ENCODE results near the gene GLB1L2.

GLB1L2 gene

DNA sequence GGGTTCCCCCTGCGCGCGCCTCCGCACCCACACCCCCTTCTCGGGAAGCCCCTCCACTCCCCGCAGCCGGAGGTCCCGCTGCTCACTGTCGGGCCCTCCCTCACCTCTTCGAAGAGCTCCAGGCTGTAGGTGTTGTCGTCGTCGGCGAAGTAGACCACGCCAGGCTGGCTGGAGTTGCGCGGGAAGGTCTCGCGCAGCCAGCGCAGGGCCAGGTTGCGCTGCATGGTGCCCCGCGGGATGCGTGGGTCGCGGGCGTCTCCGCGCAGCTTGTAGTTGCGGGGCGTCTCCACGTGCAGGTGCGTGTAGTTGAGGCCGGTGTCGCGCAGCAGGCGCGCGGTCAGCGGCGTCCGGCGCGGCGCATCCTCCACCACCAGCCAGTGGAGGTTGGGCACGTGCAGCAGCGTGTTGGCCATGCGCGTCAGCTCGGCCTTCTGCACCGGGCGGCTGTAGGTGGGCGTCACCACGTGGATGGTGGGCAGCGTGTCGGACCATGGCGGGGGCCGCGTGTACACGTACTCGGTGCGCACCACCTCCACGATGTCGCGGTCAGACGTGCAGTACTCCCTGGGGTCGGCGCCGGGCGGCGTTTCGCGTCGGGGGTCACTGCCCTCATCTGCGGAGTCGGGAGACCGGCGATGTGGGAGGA is 51.9 kb downstream of the GLB1L2 start:
- no peak for TF ChIP-seq TAF1 (IDR thresholded peaks at IDR 0.05; ENCODE audit: borderline replicate concordance, low read depth, low read length)
- TF ChIP-seq POLR2AphosphoS5 (IDR thresholded peaks at IDR 0.05; ENCODE audit: low read depth, low read length) = no peak
- TF ChIP-seq POLR2A (IDR thresholded peaks at IDR 0.05; ENCODE audit: low read depth, low read length) = no peak
- DNase-seq (ENCODE audit: insufficient read length) (no peak), FAIRE-seq (no peak)

- no peak for FAIRE-seq
- TF ChIP-seq POLR2AphosphoS5 (IDR thresholded peaks at IDR 0.05; ENCODE audit: low read depth, low read length) (no peak), POLR2A (IDR thresholded peaks at IDR 0.05; ENCODE audit: low read depth, low read length) (no peak), TAF1 (IDR thresholded peaks at IDR 0.05; ENCODE audit: borderline replicate concordance, low read depth, low read length) (no peak)
Observed at GRCh38 chr11:134384406-134384805, 52.6 kb downstream of the GLB1L2 start.

DNA sequence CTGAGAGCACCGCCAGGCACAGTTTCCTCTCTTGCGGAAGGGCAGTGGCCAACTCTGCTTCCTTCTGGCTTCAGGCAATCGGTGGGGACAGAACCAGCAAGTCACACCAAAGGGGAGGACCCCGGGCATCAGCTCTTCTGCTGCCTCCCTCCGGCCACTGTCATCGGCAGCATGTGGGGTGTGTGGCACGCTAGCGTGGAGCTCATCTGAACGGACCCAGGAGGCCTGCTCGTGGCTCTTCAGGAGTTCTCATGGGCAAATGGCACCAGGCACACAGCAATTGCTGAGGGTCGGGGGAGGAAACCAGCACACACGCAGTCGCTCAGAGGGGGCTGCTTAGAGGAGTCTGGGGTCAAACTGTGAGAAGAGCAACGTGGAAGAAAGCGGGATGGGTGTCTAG is 53.4 kb downstream of the GLB1L2 start:
- FAIRE-seq (no peak), DNase-seq (ENCODE audit: insufficient read length) (no peak)
- TF ChIP-seq POLR2AphosphoS5 (IDR thresholded peaks at IDR 0.05; ENCODE audit: low read depth, low read length) = no peak
- TF ChIP-seq TAF1 (IDR thresholded peaks at IDR 0.05; ENCODE audit: borderline replicate concordance, low read depth, low read length) = no peak

More at GRCh38 chr11:134384406-134384805, 52.6 kb downstream of the GLB1L2 start:
- DNase-seq (ENCODE audit: insufficient read length) = no peak

DNA sequence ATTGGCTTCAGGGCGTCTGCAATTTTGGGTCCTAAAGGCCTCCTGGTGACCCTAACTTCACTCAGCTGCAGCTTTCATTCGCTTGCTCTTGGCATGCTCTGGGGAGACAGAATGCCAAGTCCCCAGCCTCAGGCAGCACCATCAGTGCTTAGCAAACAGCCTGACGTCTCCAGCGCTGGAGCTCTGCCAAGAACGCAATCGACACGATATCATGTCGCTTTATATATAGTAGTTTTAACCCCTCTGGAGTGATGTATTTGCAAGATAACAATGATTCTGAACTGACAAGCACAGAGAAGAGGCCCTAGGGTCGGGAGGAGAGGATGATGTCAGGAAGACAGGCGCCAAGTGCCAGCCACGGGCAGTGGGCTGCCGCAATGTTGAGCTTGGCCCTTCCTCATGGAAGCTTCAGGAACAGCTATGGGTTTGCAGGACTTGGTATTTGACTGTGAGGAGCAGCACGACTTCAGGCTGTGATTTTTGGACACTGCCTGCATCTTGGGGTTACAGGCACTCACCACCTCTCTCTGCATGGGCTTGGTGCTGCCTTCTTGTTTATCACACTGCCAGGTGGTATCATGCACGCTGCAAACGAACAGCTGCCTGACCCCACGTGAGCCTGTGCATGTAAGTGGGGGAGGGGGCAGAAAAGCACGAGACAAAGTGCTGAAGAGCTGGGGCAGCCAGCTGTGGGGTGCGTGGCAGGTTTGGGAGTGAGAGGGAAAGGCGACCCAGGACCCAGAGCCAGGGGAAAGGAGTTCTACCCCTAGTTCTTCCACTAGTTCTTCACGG is 54.2 kb downstream of the GLB1L2 start:
- TF ChIP-seq POLR2AphosphoS5 (IDR thresholded peaks at IDR 0.05; ENCODE audit: low read depth, low read length) (no peak), POLR2A (IDR thresholded peaks at IDR 0.05; ENCODE audit: low read depth, low read length) (no peak), TAF1 (IDR thresholded peaks at IDR 0.05; ENCODE audit: borderline replicate concordance, low read depth, low read length) (no peak)
- no peak for FAIRE-seq
- no peak for DNase-seq (ENCODE audit: insufficient read length)

DNA sequence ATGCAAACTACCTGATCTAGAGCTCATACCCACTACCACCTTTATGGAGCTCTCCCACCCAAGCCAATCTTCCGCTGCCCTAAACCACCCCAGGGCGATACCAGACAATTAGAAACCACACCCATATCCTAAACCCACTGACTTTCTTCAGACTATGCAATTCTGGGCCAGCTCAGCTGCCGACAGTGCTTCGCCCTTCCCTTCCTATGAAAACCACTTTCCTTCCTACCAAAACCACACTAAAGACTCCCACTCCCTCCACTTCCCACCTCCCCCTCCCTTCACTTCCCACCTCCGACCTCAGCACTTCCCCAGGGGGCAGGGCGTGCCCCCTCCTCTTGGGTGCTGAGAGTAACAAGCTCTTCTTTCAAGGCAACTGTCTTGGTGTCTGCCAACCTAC is 55.2 kb downstream of the GLB1L2 start:
- DNase-seq (ENCODE audit: insufficient read length) (no peak), FAIRE-seq (no peak)
- no peak for TF ChIP-seq POLR2AphosphoS5 (IDR thresholded peaks at IDR 0.05; ENCODE audit: low read depth, low read length)
- no peak for TF ChIP-seq POLR2A (IDR thresholded peaks at IDR 0.05; ENCODE audit: low read depth, low read length)
- TF ChIP-seq TAF1 (IDR thresholded peaks at IDR 0.05; ENCODE audit: borderline replicate concordance, low read depth, low read length) = no peak

GRCh38 chr11:134387501-134387900 is 55.7 kb downstream of the GLB1L2 start:
- FAIRE-seq (no peak), DNase-seq (ENCODE audit: insufficient read length) (no peak)
- no peak for TF ChIP-seq TAF1 (IDR thresholded peaks at IDR 0.05; ENCODE audit: borderline replicate concordance, low read depth, low read length)
- no peak for TF ChIP-seq POLR2AphosphoS5 (IDR thresholded peaks at IDR 0.05; ENCODE audit: low read depth, low read length)
- no peak for TF ChIP-seq POLR2A (IDR thresholded peaks at IDR 0.05; ENCODE audit: low read depth, low read length)

DNA sequence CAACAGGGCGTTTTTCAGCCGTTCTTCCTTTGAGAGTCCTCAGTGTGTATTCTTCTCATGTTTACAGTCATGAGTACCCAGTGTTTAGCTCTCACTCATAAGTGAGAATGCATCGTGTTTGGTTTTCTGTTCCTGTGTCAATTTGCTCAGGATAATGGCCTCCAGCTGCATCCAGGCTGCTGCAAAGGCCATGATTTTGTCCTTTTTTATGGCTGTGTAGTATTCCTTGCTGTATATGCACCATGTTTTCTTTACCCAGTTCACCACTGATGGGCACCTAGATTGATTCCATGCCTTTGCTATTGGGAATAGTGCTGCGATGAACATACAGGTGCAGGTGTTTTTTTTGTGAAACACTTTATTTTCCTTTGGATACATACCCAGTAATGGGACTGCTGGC is 56.8 kb downstream of the GLB1L2 start:
- no peak for DNase-seq (ENCODE audit: insufficient read length)
- no peak for FAIRE-seq
- TF ChIP-seq POLR2A (IDR thresholded peaks at IDR 0.05; ENCODE audit: low read depth, low read length) (no peak), TAF1 (IDR thresholded peaks at IDR 0.05; ENCODE audit: borderline replicate concordance, low read depth, low read length) (no peak), POLR2AphosphoS5 (IDR thresholded peaks at IDR 0.05; ENCODE audit: low read depth, low read length) (no peak)

DNA sequence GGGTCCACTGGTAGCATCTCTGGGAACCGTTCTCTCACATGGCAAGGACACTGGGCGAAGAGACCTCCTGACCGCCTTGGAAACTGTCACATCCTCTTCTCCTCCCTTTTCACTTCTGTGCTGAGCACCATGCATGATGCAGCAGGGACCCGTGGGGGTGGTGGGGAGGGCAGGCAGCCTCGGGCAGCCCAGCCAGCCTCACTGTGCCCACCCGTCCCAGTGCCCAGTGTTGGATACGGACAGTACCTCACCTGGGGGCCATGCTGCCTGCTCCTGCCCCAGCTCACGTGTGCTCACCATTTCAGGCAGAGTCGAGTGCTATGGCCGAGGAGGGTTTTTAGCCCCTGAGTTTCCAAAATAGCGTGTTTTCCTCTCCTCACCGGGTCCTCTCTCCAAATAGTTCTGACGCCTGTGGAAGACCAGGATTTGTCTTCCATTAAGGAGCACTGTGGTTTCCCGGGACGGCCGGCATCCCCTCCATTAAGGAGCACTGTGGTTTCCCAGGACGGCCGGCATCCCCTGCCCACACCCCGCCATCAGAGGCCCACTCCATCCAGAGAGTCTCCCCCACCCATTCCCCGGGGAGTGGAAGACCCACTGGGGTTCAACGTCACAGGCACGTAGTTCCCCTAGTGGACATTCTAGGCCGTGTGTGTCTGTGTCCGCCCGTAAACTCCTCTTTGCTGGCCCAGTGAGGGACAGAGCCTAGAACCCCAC is 57.8 kb downstream of the GLB1L2 start:
- FAIRE-seq (no peak), DNase-seq (ENCODE audit: insufficient read length) (no peak)

GRCh38 chr11:134390706-134391569 is 59.1 kb downstream of the GLB1L2 start:
- no peak for FAIRE-seq

More for the DNA sequence above, 57.8 kb downstream of the GLB1L2 start:
- TF ChIP-seq POLR2AphosphoS5 (IDR thresholded peaks at IDR 0.05; ENCODE audit: low read depth, low read length) (no peak), POLR2A (IDR thresholded peaks at IDR 0.05; ENCODE audit: low read depth, low read length) (no peak), TAF1 (IDR thresholded peaks at IDR 0.05; ENCODE audit: borderline replicate concordance, low read depth, low read length) (no peak)

GRCh38 chr11:134391656-134392055 is 59.9 kb downstream of the GLB1L2 start:
- FAIRE-seq = no peak
- DNase-seq (ENCODE audit: insufficient read length) = no peak
- no peak for TF ChIP-seq TAF1 (IDR thresholded peaks at IDR 0.05; ENCODE audit: borderline replicate concordance, low read depth, low read length)
- TF ChIP-seq POLR2A (IDR thresholded peaks at IDR 0.05; ENCODE audit: low read depth, low read length) = no peak
- no peak for TF ChIP-seq POLR2AphosphoS5 (IDR thresholded peaks at IDR 0.05; ENCODE audit: low read depth, low read length)

More at GRCh38 chr11:134390706-134391569, 59.1 kb downstream of the GLB1L2 start:
- DNase-seq (ENCODE audit: insufficient read length) = no peak
- TF ChIP-seq TAF1 (IDR thresholded peaks at IDR 0.05; ENCODE audit: borderline replicate concordance, low read depth, low read length) = no peak
- TF ChIP-seq POLR2A (IDR thresholded peaks at IDR 0.05; ENCODE audit: low read depth, low read length) = no peak
- TF ChIP-seq POLR2AphosphoS5 (IDR thresholded peaks at IDR 0.05; ENCODE audit: low read depth, low read length) = no peak
